CD8-positive, alpha-beta memory T cell (primary cell): ENCODE data around the gene RBCK1. TPM values are rescaled to one million over a fixed set of nuclear protein-coding genes. Genes with fewer than 3 reads are reported as not detected.

Experiments
- CTCF ChIA-PET: fragments of 350-600 bp; sonication (Branson Sonifier 250); formaldehyde crosslinking; loops from one replicate; lab custom pipeline; 2021; ENCODE audit warnings: antibody characterized with exemption; lab: Charles Lee
- POLR2A ChIA-PET: fragments of 350-600 bp; sonication (Branson Sonifier 250); formaldehyde crosslinking; loops from one replicate; lab custom pipeline; 2021; ENCODE audit warnings: antibody characterized with exemption; lab: Charles Lee
- DNase-seq, 5 donors: peaks; one replicate each; pipeline versions ENCODE4 v3.0.0 to v3.0.0-alpha.2; 2020 to 2022; ENCODE audit warnings: mixed read lengths in 1 of 5
- H3K27ac ChIP-seq: one replicate; pipeline ENCODE4 v1.7.0; 2013; ENCODE audit warnings: low read depth, mild to moderate bottlenecking, low read length, moderate library complexity
- H3K27me3 ChIP-seq: 2 replicates; pipeline ENCODE4 v1.7.0; 2013; ENCODE audit warnings: low read length, mild to moderate bottlenecking; ENCODE audit not compliant: insufficient read depth, poor library complexity, severe bottlenecking
- H3K36me3 ChIP-seq: 2 replicates; pipeline ENCODE4 v1.7.0; 2013; ENCODE audit warnings: mild to moderate bottlenecking, low read length, moderate library complexity; ENCODE audit not compliant: insufficient read depth
- H3K4me1 ChIP-seq: 2 replicates; pipeline ENCODE4 v1.7.0; 2013; ENCODE audit warnings: mild to moderate bottlenecking, low read length, moderate library complexity; ENCODE audit not compliant: insufficient read depth
- H3K4me3 ChIP-seq: 2 replicates; pipeline ENCODE4 v1.7.0; 2013; ENCODE audit warnings: mild to moderate bottlenecking, low read length
- H3K9me3 ChIP-seq: 2 replicates; pipeline ENCODE4 v1.7.0; 2013; ENCODE audit warnings: mild to moderate bottlenecking, low read length
- H3K27ac Mint-ChIP-seq, 8 donors: one replicate each; pipeline ENCODE4 v1.8.0; 2020 to 2021; ENCODE audit warnings: mixed read lengths in 8 of 8, mild to moderate bottlenecking in 6 of 8, inconsistent platforms in 3 of 8, moderate library complexity in 3 of 8
- H3K27me3 Mint-ChIP-seq, 2 donors: one replicate each; pipeline ENCODE4 v1.8.0; 2020 to 2021; ENCODE audit warnings: mixed read lengths in 2 of 2, mild to moderate bottlenecking in 1 of 2, moderate library complexity in 1 of 2
- H3K36me3 Mint-ChIP-seq, 3 donors: one replicate each; pipeline ENCODE4 v1.8.0; 2020 to 2021; ENCODE audit warnings: mixed read lengths in 3 of 3, inconsistent platforms in 1 of 3, mild to moderate bottlenecking in 1 of 3
- H3K4me1 Mint-ChIP-seq, 3 donors: one replicate each; pipeline ENCODE4 v1.8.0; 2020 to 2021; ENCODE audit warnings: mixed read lengths in 3 of 3, inconsistent platforms in 1 of 3, mild to moderate bottlenecking in 1 of 3
- H3K4me3 Mint-ChIP-seq, 7 donors: one replicate each; pipeline ENCODE4 v1.8.0; 2020 to 2021; ENCODE audit warnings: mixed read lengths in 7 of 7, mild to moderate bottlenecking in 6 of 7, moderate library complexity in 4 of 7, inconsistent platforms in 2 of 7
- H3K9me3 Mint-ChIP-seq, 5 donors: one replicate each; pipeline ENCODE4 v1.8.0; 2020 to 2022; ENCODE audit warnings: mixed read lengths in 5 of 5, mild to moderate bottlenecking in 3 of 5, moderate library complexity in 2 of 5, inconsistent platforms in 1 of 5
- polyA plus RNA-seq: library from polyadenylated mRNA; unstranded; fragments of 300-500 nt; fragmentation: Illumina TruSeq; gene quantifications from one replicate; pipeline ENCODE4 v1.2.3, GENCODE V29; 2021
- total RNA-seq, 2 experiments: library from RNA; stranded (reverse); gene quantifications; one replicate each; pipeline ENCODE4 v1.2.3, GENCODE V29; 2021

The RBCK1 gene
- total and polyA plus RNA-seq, 3 experiments from 2014 or later: 83.7 to 95.7 (median 90.5) TPM

DNA sequence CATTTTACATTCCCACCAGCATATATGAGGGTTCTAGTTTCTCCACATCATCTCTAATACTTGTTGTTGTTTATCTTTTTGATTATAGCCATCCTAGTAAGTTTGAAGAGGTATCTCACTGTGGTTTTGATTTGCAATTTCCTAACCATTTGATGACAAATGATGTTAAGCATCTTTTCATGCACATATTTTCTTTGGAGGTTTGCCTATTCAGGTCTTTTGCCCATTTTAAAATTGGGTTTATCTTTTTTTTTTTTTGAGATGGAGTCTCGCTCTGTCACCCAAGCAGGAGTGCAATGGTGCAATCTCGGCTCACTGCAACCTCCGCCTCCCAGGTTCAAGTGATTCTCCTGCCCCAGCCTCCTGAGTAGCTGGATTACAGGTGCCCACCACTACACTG, 4.0 kb downstream of the RBCK1 start:
- peaks cover 9 to 70% (median 16%) of the 10 kb centered on the region in 3 donors for H3K36me3 Mint-ChIP-seq
- Histone ChIP-seq H3K36me3 (peaks cover 8% of the 10 kb centered on the region), H3K27ac (no peak overlapping the region), H3K27me3 (no peaks in the 10 kb centered on the region), H3K4me3 (no peak overlapping the region), H3K4me1 (peaks cover 30% of the 10 kb centered on the region), H3K9me3 (no peaks in the 10 kb centered on the region)
- H3K27ac Mint-ChIP-seq: peak overlapping the region in 1 of 8 donors; percentile 14
- peaks cover 60 to 80% (median 79%) of the 10 kb centered on the region in 3 donors for H3K4me1 Mint-ChIP-seq
- H3K27me3 Mint-ChIP-seq: peaks cover 0 to 1% of the 10 kb centered on the region in 2 donors
- DNase-seq: no peak
- peak overlapping the region in 1 of 7 donors; percentile 82 for H3K4me3 Mint-ChIP-seq
- POLR2A ChIA-PET: no interaction called here
- CTCF ChIA-PET: no interaction called here
- no peaks in the 10 kb centered on the region for H3K9me3 Mint-ChIP-seq

DNA sequence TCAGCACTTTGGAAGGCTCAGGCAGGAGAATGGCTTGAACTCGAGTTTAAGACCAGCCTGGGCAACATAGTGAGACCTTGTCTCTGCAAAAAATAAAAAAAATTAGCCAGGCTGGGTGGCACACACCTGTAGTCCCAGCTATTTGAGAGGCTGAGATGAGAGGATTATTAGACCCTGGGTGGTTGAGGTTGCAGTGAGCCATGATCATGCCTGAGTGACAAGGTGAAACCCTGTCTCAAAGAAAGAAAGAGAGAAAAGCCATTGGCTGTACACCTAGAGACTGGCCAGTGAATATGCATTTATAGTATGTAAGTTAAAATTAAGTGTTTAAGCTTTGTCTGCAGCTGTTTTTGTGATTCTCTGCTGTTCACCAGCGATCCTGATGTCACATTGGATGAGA, 6.1 kb downstream of the RBCK1 start:
- Histone ChIP-seq H3K36me3 (peaks cover 23% of the 10 kb centered on the region), H3K9me3 (no peaks in the 10 kb centered on the region), H3K27me3 (no peaks in the 10 kb centered on the region), H3K4me1 (peaks cover 20% of the 10 kb centered on the region), H3K4me3 (no peak overlapping the region), H3K27ac (no peak overlapping the region)
- Mint-ChIP-seq H3K27ac (peak overlapping the region in 1 of 8 donors; percentile 17), H3K9me3 (no peaks in the 10 kb centered on the region), H3K36me3 (peaks cover 9 to 77% (median 21%) of the 10 kb centered on the region in 3 donors), H3K4me3 (no peak overlapping the region), H3K4me1 (peaks cover 52 to 73% (median 71%) of the 10 kb centered on the region in 3 donors), H3K27me3 (peaks cover 0 to under 1% of the 10 kb centered on the region in 2 donors)
- POLR2A ChIA-PET: no interaction called here
- no peak for DNase-seq
- CTCF ChIA-PET: interaction anchor here (1.3 kb wide), 1 partner anchor 15 kb away, joined by 3 read pairs; no protein-coding TSS in a partner anchor

DNA sequence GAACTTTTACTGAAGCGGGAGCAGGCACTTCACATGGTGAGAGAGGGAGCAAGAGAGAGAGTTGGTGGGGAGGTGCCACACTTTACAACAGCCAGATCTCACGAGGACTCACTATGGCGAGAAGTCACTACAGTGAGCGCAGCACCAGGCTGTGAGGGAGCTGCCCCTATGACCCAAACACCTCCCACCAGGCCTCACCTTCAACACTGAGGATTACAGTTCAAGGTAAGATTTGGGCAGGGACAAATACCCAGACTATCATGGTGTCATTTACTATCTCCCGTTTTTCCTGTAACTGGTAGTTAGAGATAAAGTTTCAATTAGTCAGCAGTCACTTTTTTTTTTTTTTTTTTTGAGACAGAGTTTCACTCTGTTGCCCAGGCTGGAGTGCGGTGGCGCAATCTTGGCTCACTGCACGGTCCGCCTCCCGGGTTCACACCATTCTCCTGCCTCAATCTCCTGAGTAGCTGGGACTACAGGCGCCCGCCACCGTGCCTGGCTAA, 7.8 kb downstream of the RBCK1 start:
- no peaks in the 10 kb centered on the region for H3K27me3 Mint-ChIP-seq
- Histone ChIP-seq H3K27ac (no peak overlapping the region), H3K4me3 (no peak overlapping the region), H3K4me1 (peaks cover 6% of the 10 kb centered on the region), H3K27me3 (no peaks in the 10 kb centered on the region), H3K9me3 (no peaks in the 10 kb centered on the region), H3K36me3 (peaks cover 33% of the 10 kb centered on the region)
- ChIA-PET CTCF (no interaction called here), POLR2A (no interaction called here)
- H3K36me3 Mint-ChIP-seq: peaks cover 9 to 70% (median 20%) of the 10 kb centered on the region in 3 donors
- H3K4me1 Mint-ChIP-seq: peaks cover 35 to 55% (median 54%) of the 10 kb centered on the region in 3 donors
- H3K9me3 Mint-ChIP-seq: no peaks in the 10 kb centered on the region
- H3K4me3 Mint-ChIP-seq: no peak overlapping the region
- peak overlapping the region in 6 of 8 donors; percentile 2 to 77 (median 64) for H3K27ac Mint-ChIP-seq
- DNase-seq: no peak

DNA sequence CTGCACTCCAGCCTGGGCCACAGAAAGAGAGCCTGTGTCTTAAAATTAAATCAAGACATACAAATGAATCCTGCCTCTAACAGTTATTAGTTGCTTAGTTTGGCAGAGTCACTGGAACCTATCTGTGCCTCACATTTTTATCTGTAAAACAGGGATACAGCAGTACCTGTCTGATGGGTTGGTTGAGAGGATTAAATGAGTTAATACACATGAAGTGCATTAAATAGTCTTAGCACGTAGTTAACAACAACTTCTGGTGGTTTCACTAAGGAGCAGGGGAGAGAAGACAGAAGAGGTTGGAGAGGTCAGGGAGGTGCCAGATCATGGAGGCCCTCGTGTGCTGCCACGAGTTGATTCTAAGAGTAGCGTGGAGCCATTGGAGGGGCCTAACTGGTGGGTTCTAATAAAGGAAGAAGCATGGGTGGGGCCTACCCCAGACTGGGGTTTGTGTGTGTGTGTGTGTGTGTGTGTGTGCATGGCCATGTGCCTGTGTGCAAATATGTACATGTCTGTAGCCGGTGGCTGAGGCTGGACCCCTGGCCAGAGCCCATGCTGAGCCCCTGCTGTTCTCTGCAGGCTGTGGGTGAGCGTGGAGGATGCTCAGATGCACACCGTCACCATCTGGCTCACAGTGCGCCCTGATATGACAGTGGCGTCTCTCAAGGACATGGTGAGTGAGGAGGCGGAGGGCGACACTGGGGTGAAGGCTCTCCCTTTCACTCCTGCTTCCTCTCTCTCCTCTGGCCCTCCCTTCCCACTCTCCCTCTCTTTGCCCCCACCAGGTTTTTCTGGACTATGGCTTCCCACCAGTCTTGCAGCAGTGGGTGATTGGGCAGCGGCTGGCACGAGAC, 9.1 kb downstream of the RBCK1 start:
- no peaks in the 10 kb centered on the region for H3K9me3 ChIP-seq
- H3K4me1 Mint-ChIP-seq: peaks cover 30 to 46% (median 46%) of the 10 kb centered on the region in 3 donors
- peaks cover 6% of the 10 kb centered on the region for H3K4me1 ChIP-seq
- DNase-seq: no peak
- ChIA-PET CTCF (no interaction called here), POLR2A (no interaction called here)
- peaks cover 43% of the 10 kb centered on the region for H3K36me3 ChIP-seq
- no peak overlapping the region for H3K4me3 Mint-ChIP-seq
- H3K36me3 Mint-ChIP-seq: peaks cover 9 to 72% (median 15%) of the 10 kb centered on the region in 3 donors
- H3K27ac ChIP-seq: no peak overlapping the region
- H3K9me3 Mint-ChIP-seq: no peaks in the 10 kb centered on the region
- H3K27ac Mint-ChIP-seq: peak overlapping the region in 3 of 8 donors; percentile 2 to 28 (median 8)
- no peak overlapping the region for H3K4me3 ChIP-seq
- no peaks in the 10 kb centered on the region for H3K27me3 Mint-ChIP-seq
- H3K27me3 ChIP-seq: no peaks in the 10 kb centered on the region

DNA sequence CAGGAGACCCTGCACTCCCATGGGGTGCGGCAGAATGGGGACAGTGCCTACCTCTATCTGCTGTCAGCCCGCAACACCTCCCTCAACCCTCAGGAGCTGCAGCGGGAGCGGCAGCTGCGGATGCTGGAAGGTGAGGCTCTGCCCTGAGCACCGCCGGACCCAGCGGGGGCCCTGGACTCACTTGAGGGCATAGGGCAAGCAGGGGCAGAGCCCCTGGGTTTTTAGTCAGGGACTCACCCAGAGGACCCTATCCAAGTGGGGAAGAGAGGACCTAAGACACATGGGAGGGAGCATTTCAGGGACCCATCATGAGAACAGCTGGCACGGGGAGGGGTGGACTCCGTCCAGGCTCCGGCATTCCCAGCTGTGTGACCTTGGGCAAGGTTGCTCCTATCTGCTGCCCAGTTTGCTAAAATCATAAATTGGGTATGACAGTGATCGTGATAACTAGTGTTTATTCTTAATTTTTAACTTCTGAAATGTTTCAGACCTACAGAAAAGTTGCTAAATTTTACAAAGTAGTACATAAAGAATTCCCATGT, 9.8 kb downstream of the RBCK1 start:
- no peaks in the 10 kb centered on the region for H3K27me3 Mint-ChIP-seq
- H3K27ac ChIP-seq: no peak overlapping the region
- H3K9me3 Mint-ChIP-seq: no peaks in the 10 kb centered on the region
- no peaks in the 10 kb centered on the region for H3K9me3 ChIP-seq
- H3K36me3 ChIP-seq: peaks cover 47% of the 10 kb centered on the region
- no peaks in the 10 kb centered on the region for H3K27me3 ChIP-seq
- H3K4me3 ChIP-seq: no peak overlapping the region
- POLR2A ChIA-PET: no interaction called here
- CTCF ChIA-PET: no interaction called here
- no peak overlapping the region for H3K27ac Mint-ChIP-seq
- H3K4me3 Mint-ChIP-seq: no peak overlapping the region
- H3K4me1 ChIP-seq: peaks cover 6% of the 10 kb centered on the region
- peaks cover 4 to 75% (median 14%) of the 10 kb centered on the region in 3 donors for H3K36me3 Mint-ChIP-seq
- H3K4me1 Mint-ChIP-seq: peaks cover 28 to 42% (median 41%) of the 10 kb centered on the region in 3 donors
- no peak for DNase-seq

DNA sequence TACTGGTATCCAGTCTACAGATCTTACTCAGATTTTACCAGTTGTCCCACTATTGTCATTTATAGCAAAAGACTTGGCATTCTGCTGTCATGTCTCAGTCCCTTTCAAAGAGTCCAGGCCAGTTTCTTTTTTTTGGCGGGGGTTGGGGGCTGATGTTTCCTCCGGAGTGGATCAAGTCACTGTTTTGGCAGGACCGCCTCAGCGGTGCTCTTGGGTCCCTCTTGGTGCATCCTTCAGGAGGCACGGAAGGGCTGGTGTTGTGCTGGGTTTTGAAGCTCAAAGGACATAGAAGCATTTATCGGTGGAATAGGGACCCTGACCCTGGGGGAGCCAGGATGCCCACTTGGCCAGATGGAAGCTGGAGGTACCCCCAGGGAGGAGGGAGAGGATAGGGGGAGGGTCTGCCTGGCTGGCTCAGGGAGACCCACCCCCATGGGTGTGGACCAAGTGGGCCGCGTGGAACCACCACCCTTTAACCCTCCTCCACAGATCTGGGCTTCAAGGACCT, 10.8 kb downstream of the RBCK1 start:
- peak overlapping the region in 2 of 8 donors; percentile 26 to 42 for H3K27ac Mint-ChIP-seq
- H3K36me3 Mint-ChIP-seq: peaks cover 4 to 72% (median 16%) of the 10 kb centered on the region in 3 donors

DNA sequence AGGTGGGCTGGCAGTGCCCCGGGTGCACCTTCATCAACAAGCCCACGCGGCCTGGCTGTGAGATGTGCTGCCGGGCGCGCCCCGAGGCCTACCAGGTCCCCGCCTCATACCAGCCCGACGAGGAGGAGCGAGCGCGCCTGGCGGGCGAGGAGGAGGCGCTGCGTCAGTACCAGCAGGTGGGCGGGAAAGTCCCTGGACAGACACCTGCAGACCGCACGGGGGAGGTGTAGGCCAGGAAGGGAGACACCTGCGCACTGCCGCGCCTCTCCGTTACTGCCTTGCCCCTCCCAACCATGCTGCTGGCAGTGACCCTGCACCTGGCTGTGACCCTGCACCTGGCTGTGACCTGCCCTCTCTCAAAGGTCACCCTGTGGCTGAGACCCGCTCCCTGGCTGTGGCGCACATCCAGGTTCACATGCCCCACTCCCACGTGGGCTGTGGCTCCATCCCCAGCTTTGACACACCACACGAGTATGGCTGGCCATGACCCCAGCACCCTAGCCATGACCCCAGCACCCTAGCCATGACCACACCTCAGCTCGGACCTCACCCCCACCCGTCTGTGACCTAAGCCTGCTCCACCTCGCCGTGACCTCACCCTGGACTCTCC, 11.6 kb downstream of the RBCK1 start:
- peaks cover 54% of the 10 kb centered on the region for H3K36me3 ChIP-seq

More for the DNA sequence above, 10.8 kb downstream of the RBCK1 start:
- Histone ChIP-seq H3K27ac (no peak overlapping the region), H3K4me1 (peaks cover 6% of the 10 kb centered on the region), H3K4me3 (no peak overlapping the region), H3K36me3 (peaks cover 50% of the 10 kb centered on the region), H3K27me3 (no peaks in the 10 kb centered on the region), H3K9me3 (no peaks in the 10 kb centered on the region)
- POLR2A ChIA-PET: interaction anchor here (0.6 kb wide), 1 partner anchor 35 kb away, joined by 3 read pairs; no protein-coding TSS in a partner anchor
- H3K27me3 Mint-ChIP-seq: no peaks in the 10 kb centered on the region
- H3K4me1 Mint-ChIP-seq: peaks cover 19 to 31% (median 30%) of the 10 kb centered on the region in 3 donors
- no peak for DNase-seq
- no peaks in the 10 kb centered on the region for H3K9me3 Mint-ChIP-seq
- no peak overlapping the region for H3K4me3 Mint-ChIP-seq
- CTCF ChIA-PET: no interaction called here

More for the DNA sequence above, 11.6 kb downstream of the RBCK1 start:
- Mint-ChIP-seq H3K9me3 (no peaks in the 10 kb centered on the region), H3K4me1 (peaks cover 15 to 31% (median 23%) of the 10 kb centered on the region in 3 donors), H3K27me3 (no peaks in the 10 kb centered on the region), H3K4me3 (no peak overlapping the region), H3K36me3 (peaks cover 4 to 78% (median 22%) of the 10 kb centered on the region in 3 donors), H3K27ac (no peak overlapping the region)
- ChIA-PET CTCF (no interaction called here), POLR2A (no interaction called here)
- Histone ChIP-seq H3K4me3 (no peak overlapping the region), H3K4me1 (no peaks in the 10 kb centered on the region), H3K27ac (no peak overlapping the region), H3K9me3 (no peaks in the 10 kb centered on the region), H3K27me3 (no peaks in the 10 kb centered on the region)
- no peak for DNase-seq
